OCI-LY7 (cell line): ENCODE results near the gene COL4A2. TPM values are rescaled to one million over a fixed set of nuclear protein-coding genes. Genes with fewer than 3 reads are reported as not detected.

ENCODE experiments used
- BruUV-seq: library from RNA; stranded (reverse); fragments of 400-500 nt; replicated peaks from 2 replicates; lab custom pipeline; 2021; lab: Mats Ljungman, UMichigan
- CTCF ChIA-PET: fragments of 300-600 bp; sonication (Branson Sonifier 250); formaldehyde crosslinking; loops from one replicate; lab custom pipeline; 2022; ENCODE audit warnings: antibody characterized with exemption; ENCODE audit not compliant: unreplicated experiment; lab: Charles Lee
- POLR2A ChIA-PET: fragments of 300-600 bp; sonication (Branson Sonifier 250); formaldehyde crosslinking; loops from one replicate; lab custom pipeline; 2022; ENCODE audit warnings: antibody characterized with exemption; lab: Charles Lee
- DNase-seq: peaks from one replicate; pipeline ENCODE4 v3.0.0-alpha.2; 2015; ENCODE audit warnings: low spot score
- H2AFZ ChIP-seq: fragments of 200-600 bp; sonication (generic), shearing (Covaris generic); 2 replicates; pipeline ENCODE4 v1.6.1; 2014; ENCODE audit warnings: mild to moderate bottlenecking, antibody characterized with exemption, low read length, moderate library complexity
- H3K27ac ChIP-seq: fragments of 200-600 bp; sonication (generic); 2 replicates; pipeline ENCODE4 v1.5.1; 2014; ENCODE audit warnings: mixed run types, low read depth, mild to moderate bottlenecking, moderate library complexity, low read length, inconsistent platforms; ENCODE audit not compliant: poor library complexity, severe bottlenecking
- H3K36me3 ChIP-seq: fragments of 200-600 bp; sonication (generic); 2 replicates; pipeline ENCODE4 v1.6.1; 2014; ENCODE audit warnings: mild to moderate bottlenecking, antibody characterized with exemption, low read length, moderate library complexity, mixed read lengths; ENCODE audit not compliant: insufficient read depth
- H3K4me1 ChIP-seq: fragments of 200-600 bp; sonication (generic); 2 replicates; pipeline ENCODE4 v1.5.1; 2014; ENCODE audit warnings: mild to moderate bottlenecking, low read length; ENCODE audit not compliant: insufficient read depth, poor library complexity, severe bottlenecking
- H3K4me2 ChIP-seq: fragments of 200-600 bp; sonication (generic); 2 replicates; pipeline ENCODE4 v1.6.1; 2014; ENCODE audit warnings: mild to moderate bottlenecking, low read length
- H3K4me3 ChIP-seq: fragments of 200-600 bp; sonication (generic); 2 replicates; pipeline ENCODE4 v1.5.1; 2014; ENCODE audit warnings: mild to moderate bottlenecking, low read depth, low read length; ENCODE audit not compliant: poor library complexity, severe bottlenecking
- H3K79me2 ChIP-seq: fragments of 200-600 bp; sonication (generic); 2 replicates; pipeline ENCODE4 v1.6.1; 2016; ENCODE audit warnings: low read depth, mild to moderate bottlenecking, low read length, moderate library complexity, mixed read lengths; ENCODE audit not compliant: insufficient read depth
- H3K9me2 ChIP-seq: fragments of 200-600 bp; sonication (generic); 2 replicates; pipeline ENCODE4 v1.6.1; 2016; ENCODE audit warnings: mild to moderate bottlenecking, low read length, mixed read lengths; ENCODE audit not compliant: insufficient read depth
- H3K9me3 ChIP-seq: fragments of 200-600 bp; sonication (generic); 2 replicates; pipeline ENCODE4 v1.6.1; 2014; ENCODE audit warnings: mild to moderate bottlenecking, mixed run types, low read length, mixed read lengths
- H4K20me1 ChIP-seq: fragments of 200-600 bp; sonication (generic); 2 replicates; pipeline ENCODE4 v1.6.1; 2014; ENCODE audit warnings: mild to moderate bottlenecking, antibody characterized with exemption, low read length, moderate library complexity, mixed read lengths; ENCODE audit not compliant: insufficient read depth
- CTCF ChIP-seq: fragments of 200-600 bp; sonication (generic); conservative IDR thresholded peaks from 2 replicates; pipeline ENCODE4 v1.5.1; 2014; ENCODE audit warnings: mild to moderate bottlenecking, antibody characterized with exemption, low read length, moderate library complexity, mixed read lengths
- EZH2phosphoT487 ChIP-seq: fragments of 200-600 bp; sonication (generic); IDR thresholded peaks from 2 replicates; pipeline ENCODE4 v1.6.1; 2018; ENCODE audit warnings: low read depth, borderline replicate concordance, mild to moderate bottlenecking, mixed run types, antibody characterized with exemption, low read length, moderate library complexity, mixed read lengths
- intact Hi-C: fragments of 100-400 bp; cut with micrococcal nuclease; formaldehyde crosslinking; loops from one replicate; pipeline ENCODE4 v1.10.0; 2022; ENCODE audit not compliant: unreplicated experiment
- total RNA-seq, 2 experiments: library from RNA; depleted of rRNA in 1 of 2; stranded (reverse); fragments of >200 nt in 1 of 2; shearing (Covaris generic) in 1 of 2; gene quantifications; 2 replicates each; pipeline ENCODE4 v1.2.3, GENCODE V29; 2014 to 2022

Gene COL4A2
- total RNA-seq, 2 experiments from 2014 or later: 0.34 TPM; not detected in 1

- intact Hi-C loops: loop anchor here (2.0 kb wide), 1 partner anchor 103 kb away; no protein-coding TSS in a partner anchor
- DNase-seq: no peak
- Histone ChIP-seq H3K27ac (no peak overlapping the region), H3K36me3 (no peaks in the 10 kb centered on the region), H4K20me1 (no peaks in the 10 kb centered on the region), H3K79me2 (no peaks in the 10 kb centered on the region), H3K9me3 (no peaks in the 10 kb centered on the region), H2AFZ (no peak overlapping the region), H3K4me2 (no peak overlapping the region), H3K9me2 (no peaks in the 10 kb centered on the region), H3K4me1 (no peaks in the 10 kb centered on the region), H3K4me3 (no peak overlapping the region)
- ChIA-PET CTCF (no interaction called here), POLR2A (no interaction called here)
- no TSS peak for BruUV-seq
- TF ChIP-seq EZH2phosphoT487 (no peak), CTCF (no peak)
Observed at GRCh38 chr13:110559986-110560385, 252.9 kb downstream of the COL4A2 start.

DNA sequence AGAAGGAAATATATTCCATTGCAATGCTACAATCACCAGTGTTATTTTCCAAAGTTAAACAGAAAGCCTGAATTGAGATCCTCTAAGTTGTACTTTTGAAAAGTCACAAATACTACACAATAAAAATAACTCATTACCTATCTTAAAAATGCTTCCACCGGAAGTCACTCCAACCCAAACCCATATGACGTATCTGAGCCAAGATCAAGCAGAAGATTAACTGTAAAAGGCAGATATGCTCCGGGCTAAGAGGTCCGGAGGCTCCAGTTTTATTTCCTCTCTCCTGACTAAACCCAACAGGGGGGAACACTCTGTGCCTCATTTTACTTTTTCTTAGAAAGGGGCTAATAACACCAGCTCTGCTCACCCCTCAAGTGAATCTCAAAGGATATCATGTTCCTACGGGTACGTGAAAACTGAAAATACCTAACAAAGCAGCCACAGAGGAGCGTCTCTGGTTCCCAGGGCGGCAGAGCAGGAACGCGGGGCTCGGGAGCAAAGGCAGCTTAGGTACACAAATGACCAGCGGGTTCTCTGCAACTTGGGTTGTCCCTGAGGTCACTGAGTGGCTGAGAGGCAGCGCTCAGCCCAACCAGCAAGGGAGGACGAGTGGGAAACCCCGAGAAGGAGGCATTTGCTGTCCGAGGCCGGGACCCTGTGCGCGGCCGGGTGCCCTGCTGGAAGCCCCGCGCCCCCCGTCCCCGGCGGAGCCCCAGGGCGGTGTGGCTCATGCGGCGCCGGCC, 253.7 kb downstream of the COL4A2 start:
- Histone ChIP-seq H4K20me1 (no peaks in the 10 kb centered on the region), H3K4me3 (peak overlapping the region; percentile 54), H3K79me2 (no peaks in the 10 kb centered on the region), H3K4me1 (no peaks in the 10 kb centered on the region), H3K9me2 (no peaks in the 10 kb centered on the region), H3K36me3 (no peaks in the 10 kb centered on the region), H3K4me2 (peak overlapping the region; percentile 57), H2AFZ (no peak overlapping the region), H3K9me3 (no peaks in the 10 kb centered on the region), H3K27ac (no peak overlapping the region)
- no peak for DNase-seq
- CTCF ChIA-PET: no interaction called here
- no TSS peak for BruUV-seq
- TF ChIP-seq EZH2phosphoT487 (no peak), CTCF (no peak)
- intact Hi-C loops: loop anchor here (2.0 kb wide), 1 partner anchor 104 kb away; no protein-coding TSS in a partner anchor
- POLR2A ChIA-PET: no interaction called here
